WTC11 (cell line): ENCODE measurements around the gene LRMDA. TPM values are rescaled to one million over a fixed set of nuclear protein-coding genes. Genes with fewer than 3 reads are reported as not detected.

ENCODE experiments used
- ATAC-seq: fragments of 200-7000 bp; cut with Tn5 transposase; 2 replicates; pipeline ENCODE4 v1.10.0; 2021; ENCODE audit warnings: mild to moderate bottlenecking, moderate library complexity
- CTCF ChIA-PET: fragments of 300-600 bp; sonication (Branson Sonifier 250); formaldehyde crosslinking; loops from one replicate; lab custom pipeline; 2021; ENCODE audit warnings: antibody characterized with exemption; lab: Charles Lee
- POLR2A ChIA-PET: fragments of 350-600 bp; sonication (Branson Sonifier 250); formaldehyde crosslinking; loops from one replicate; lab custom pipeline; 2021; ENCODE audit warnings: antibody characterized with exemption; lab: Charles Lee
- DNase-seq: peaks from one replicate; pipeline ENCODE4 v3.0.0; 2021; ENCODE audit warnings: low spot score
- H3K27ac Mint-ChIP-seq: 2 replicates; pipeline ENCODE4 v1.8.0; 2021; ENCODE audit warnings: mixed read lengths
- H3K27me3 Mint-ChIP-seq: 2 replicates; pipeline ENCODE4 v1.8.0; 2021; ENCODE audit warnings: low read depth, mild to moderate bottlenecking, moderate library complexity, mixed read lengths
- H3K36me3 Mint-ChIP-seq: 2 replicates; pipeline ENCODE4 v1.8.0; 2021; ENCODE audit warnings: mixed read lengths
- H3K4me1 Mint-ChIP-seq: 2 replicates; pipeline ENCODE4 v1.8.0; 2022; ENCODE audit warnings: mixed read lengths
- H3K4me3 Mint-ChIP-seq: 2 replicates; pipeline ENCODE4 v1.8.0; 2021; ENCODE audit warnings: mild to moderate bottlenecking, moderate library complexity, mixed read lengths
- H3K9me3 Mint-ChIP-seq: 2 replicates; pipeline ENCODE4 v1.8.0; 2021; ENCODE audit warnings: mixed read lengths
- ETV6 ChIP-seq: sonication (generic); formaldehyde crosslinking; IDR thresholded peaks from 2 replicates; pipeline ENCODE4 v1.8.1; 2022; ENCODE audit warnings: mild to moderate bottlenecking, missing genetic modification reagents
- JUN ChIP-seq: sonication (generic); formaldehyde crosslinking; IDR thresholded peaks from 2 replicates; pipeline ENCODE4 v1.8.0; 2023; ENCODE audit warnings: mild to moderate bottlenecking, missing genetic modification reagents
- OVOL2 ChIP-seq: fragments of 250-450 bp; sonication (Bioruptor Pico); IDR thresholded peaks from 2 replicates; pipeline ENCODE4 v1.9.0; 2021; ENCODE audit warnings: mild to moderate bottlenecking, borderline replicate concordance
- SOX15 ChIP-seq: fragments of 250-450 bp; sonication (Bioruptor Pico); IDR thresholded peaks from 2 replicates; pipeline ENCODE4 v1.9.0; 2021; ENCODE audit warnings: mild to moderate bottlenecking
- ZNF219 ChIP-seq: sonication (generic); formaldehyde crosslinking; IDR thresholded peaks from 2 replicates; pipeline ENCODE4 v1.8.0; 2023; ENCODE audit warnings: missing genetic modification reagents, mild to moderate bottlenecking, borderline replicate concordance
- total RNA-seq: library from RNA; stranded (reverse); gene quantifications from 3 replicates; pipeline ENCODE4 v1.2.3, GENCODE V29; 2021
- TF ChIP-seq, protein P1 (sequence below): fragments of 250-450 bp; sonication (Bioruptor Pico); IDR thresholded peaks from 2 replicates; pipeline ENCODE4 v1.9.0; 2021; ENCODE audit warnings: mild to moderate bottlenecking
- TF ChIP-seq, protein P2 (sequence below): sonication (generic); formaldehyde crosslinking; IDR thresholded peaks from 2 replicates; pipeline ENCODE4 v1.8.1; 2022; ENCODE audit warnings: low read depth, missing genetic modification reagents, borderline replicate concordance
- TF ChIP-seq, protein P3 (sequence below): sonication (generic); formaldehyde crosslinking; IDR thresholded peaks from 2 replicates; pipeline ENCODE4 v1.8.0; 2022; ENCODE audit warnings: mild to moderate bottlenecking, missing genetic modification reagents
- TF ChIP-seq, protein P4 (sequence below): sonication (generic); formaldehyde crosslinking; IDR thresholded peaks from 2 replicates; pipeline ENCODE4 v1.8.1; 2023; ENCODE audit warnings: mild to moderate bottlenecking, moderate library complexity, missing genetic modification reagents
- TF ChIP-seq, protein P5 (sequence below): sonication (generic); formaldehyde crosslinking; IDR thresholded peaks from 2 replicates; pipeline ENCODE4 v1.8.0; 2022; ENCODE audit warnings: mild to moderate bottlenecking, missing genetic modification reagents
- TF ChIP-seq, protein P6 (sequence below): sonication (generic); formaldehyde crosslinking; IDR thresholded peaks from 2 replicates; pipeline ENCODE4 v1.8.1; 2022; ENCODE audit warnings: mild to moderate bottlenecking, missing genetic modification reagents, moderate library complexity, borderline replicate concordance
- TF ChIP-seq, protein P7 (sequence below): sonication (generic); formaldehyde crosslinking; conservative IDR thresholded peaks from 2 replicates; pipeline ENCODE4 v1.8.1; 2022; ENCODE audit warnings: mild to moderate bottlenecking, missing genetic modification reagents

LRMDA gene
- total RNA-seq, 1 experiment from 2014 or later, result 0.92 TPM

DNA sequence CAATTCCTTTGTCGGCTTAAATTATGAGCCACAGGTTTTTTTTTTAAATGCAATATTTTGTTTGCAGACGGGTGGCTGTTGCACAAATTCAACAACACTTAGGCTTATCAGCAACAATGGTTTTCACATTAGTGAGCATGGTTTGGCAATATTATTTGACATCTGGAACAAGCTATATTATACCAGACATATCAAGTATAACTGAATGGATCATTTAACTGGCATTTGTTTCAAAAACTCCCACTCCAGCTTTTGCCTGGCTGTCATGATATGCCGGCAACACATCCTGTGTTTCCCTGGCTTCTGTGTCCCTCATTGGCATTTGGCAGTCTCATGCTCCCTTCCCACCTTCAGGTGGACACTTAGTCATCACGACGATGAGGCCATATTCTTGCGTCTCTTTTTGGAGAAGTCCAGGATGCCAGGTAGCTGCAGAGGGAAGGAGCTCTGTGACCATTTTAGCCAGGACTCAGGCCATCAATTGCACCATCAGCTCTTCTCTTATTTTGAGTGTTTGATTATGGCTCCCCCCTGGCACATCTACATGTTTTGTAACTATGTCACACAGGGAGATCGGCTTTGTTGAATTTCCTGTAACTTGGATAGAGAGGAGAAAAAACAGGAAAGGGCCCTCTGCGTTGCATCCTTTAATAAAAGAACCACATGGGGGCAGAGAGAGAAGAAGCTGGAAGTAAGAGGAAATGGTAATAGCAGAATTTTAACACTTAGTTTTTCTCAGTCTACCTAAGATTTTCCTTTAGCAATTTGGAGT lies 413.9 kb downstream of the LRMDA start (continued):
- TF ChIP-seq, protein P1, sequence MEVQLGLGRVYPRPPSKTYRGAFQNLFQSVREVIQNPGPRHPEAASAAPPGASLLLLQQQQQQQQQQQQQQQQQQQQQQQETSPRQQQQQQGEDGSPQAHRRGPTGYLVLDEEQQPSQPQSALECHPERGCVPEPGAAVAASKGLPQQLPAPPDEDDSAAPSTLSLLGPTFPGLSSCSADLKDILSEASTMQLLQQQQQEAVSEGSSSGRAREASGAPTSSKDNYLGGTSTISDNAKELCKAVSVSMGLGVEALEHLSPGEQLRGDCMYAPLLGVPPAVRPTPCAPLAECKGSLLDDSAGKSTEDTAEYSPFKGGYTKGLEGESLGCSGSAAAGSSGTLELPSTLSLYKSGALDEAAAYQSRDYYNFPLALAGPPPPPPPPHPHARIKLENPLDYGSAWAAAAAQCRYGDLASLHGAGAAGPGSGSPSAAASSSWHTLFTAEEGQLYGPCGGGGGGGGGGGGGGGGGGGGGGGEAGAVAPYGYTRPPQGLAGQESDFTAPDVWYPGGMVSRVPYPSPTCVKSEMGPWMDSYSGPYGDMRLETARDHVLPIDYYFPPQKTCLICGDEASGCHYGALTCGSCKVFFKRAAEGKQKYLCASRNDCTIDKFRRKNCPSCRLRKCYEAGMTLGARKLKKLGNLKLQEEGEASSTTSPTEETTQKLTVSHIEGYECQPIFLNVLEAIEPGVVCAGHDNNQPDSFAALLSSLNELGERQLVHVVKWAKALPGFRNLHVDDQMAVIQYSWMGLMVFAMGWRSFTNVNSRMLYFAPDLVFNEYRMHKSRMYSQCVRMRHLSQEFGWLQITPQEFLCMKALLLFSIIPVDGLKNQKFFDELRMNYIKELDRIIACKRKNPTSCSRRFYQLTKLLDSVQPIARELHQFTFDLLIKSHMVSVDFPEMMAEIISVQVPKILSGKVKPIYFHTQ (CRISPR knock-in tag), result no peak
- TF ChIP-seq SOX15 (CRISPR knock-in tag) (no peak), ZNF219 (CRISPR knock-in tag) (no peak), OVOL2 (CRISPR knock-in tag) (no peak)
- TF ChIP-seq, protein P2, sequence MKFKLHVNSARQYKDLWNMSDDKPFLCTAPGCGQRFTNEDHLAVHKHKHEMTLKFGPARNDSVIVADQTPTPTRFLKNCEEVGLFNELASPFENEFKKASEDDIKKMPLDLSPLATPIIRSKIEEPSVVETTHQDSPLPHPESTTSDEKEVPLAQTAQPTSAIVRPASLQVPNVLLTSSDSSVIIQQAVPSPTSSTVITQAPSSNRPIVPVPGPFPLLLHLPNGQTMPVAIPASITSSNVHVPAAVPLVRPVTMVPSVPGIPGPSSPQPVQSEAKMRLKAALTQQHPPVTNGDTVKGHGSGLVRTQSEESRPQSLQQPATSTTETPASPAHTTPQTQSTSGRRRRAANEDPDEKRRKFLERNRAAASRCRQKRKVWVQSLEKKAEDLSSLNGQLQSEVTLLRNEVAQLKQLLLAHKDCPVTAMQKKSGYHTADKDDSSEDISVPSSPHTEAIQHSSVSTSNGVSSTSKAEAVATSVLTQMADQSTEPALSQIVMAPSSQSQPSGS (CRISPR knock-in tag), result no peak
- TF ChIP-seq, protein P3, sequence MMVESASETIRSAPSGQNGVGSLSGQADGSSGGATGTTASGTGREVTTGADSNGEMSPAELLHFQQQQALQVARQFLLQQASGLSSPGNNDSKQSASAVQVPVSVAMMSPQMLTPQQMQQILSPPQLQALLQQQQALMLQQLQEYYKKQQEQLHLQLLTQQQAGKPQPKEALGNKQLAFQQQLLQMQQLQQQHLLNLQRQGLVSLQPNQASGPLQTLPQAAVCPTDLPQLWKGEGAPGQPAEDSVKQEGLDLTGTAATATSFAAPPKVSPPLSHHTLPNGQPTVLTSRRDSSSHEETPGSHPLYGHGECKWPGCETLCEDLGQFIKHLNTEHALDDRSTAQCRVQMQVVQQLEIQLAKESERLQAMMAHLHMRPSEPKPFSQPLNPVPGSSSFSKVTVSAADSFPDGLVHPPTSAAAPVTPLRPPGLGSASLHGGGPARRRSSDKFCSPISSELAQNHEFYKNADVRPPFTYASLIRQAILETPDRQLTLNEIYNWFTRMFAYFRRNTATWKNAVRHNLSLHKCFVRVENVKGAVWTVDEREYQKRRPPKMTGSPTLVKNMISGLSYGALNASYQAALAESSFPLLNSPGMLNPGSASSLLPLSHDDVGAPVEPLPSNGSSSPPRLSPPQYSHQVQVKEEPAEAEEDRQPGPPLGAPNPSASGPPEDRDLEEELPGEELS (CRISPR knock-in tag), result no peak
- TF ChIP-seq, protein P4, sequence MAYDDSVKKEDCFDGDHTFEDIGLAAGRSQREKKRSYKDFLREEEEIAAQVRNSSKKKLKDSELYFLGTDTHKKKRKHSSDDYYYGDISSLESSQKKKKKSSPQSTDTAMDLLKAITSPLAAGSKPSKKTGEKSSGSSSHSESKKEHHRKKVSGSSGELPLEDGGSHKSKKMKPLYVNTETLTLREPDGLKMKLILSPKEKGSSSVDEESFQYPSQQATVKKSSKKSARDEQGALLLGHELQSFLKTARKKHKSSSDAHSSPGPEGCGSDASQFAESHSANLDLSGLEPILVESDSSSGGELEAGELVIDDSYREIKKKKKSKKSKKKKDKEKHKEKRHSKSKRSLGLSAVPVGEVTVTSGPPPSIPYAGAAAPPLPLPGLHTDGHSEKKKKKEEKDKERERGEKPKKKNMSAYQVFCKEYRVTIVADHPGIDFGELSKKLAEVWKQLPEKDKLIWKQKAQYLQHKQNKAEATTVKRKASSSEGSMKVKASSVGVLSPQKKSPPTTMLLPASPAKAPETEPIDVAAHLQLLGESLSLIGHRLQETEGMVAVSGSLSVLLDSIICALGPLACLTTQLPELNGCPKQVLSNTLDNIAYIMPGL (CRISPR knock-in tag), result no peak
- TF ChIP-seq, protein P5, sequence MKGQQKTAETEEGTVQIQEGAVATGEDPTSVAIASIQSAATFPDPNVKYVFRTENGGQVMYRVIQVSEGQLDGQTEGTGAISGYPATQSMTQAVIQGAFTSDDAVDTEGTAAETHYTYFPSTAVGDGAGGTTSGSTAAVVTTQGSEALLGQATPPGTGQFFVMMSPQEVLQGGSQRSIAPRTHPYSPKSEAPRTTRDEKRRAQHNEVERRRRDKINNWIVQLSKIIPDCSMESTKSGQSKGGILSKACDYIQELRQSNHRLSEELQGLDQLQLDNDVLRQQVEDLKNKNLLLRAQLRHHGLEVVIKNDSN, result no peak
- TF ChIP-seq, protein P6, sequence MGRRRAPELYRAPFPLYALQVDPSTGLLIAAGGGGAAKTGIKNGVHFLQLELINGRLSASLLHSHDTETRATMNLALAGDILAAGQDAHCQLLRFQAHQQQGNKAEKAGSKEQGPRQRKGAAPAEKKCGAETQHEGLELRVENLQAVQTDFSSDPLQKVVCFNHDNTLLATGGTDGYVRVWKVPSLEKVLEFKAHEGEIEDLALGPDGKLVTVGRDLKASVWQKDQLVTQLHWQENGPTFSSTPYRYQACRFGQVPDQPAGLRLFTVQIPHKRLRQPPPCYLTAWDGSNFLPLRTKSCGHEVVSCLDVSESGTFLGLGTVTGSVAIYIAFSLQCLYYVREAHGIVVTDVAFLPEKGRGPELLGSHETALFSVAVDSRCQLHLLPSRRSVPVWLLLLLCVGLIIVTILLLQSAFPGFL (CRISPR knock-in tag), result no peak

DNA sequence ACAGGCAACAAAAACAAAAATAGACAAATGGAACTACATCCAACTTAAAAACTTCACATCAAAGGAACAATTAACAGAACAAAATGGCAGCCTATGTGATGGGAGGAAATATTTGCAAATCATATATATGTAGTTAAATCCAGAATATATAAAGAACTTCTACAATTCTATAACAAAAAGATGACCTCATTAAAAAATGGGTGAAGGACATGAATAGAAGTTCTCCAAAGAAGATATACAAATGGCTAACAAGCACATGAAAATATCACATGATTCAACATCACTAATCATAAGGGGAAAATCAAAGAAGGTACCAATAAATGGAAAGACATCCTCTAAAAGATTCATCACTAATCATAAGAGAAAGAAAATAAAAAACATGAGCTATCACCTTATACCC lies 416.1 kb downstream of the LRMDA start:
- ATAC-seq (no peak), DNase-seq (no peak)
- H3K27ac Mint-ChIP-seq, result no peak overlapping the region
- no peaks in the 10 kb centered on the region for H3K36me3 Mint-ChIP-seq
- H3K27me3 Mint-ChIP-seq, result no peaks in the 10 kb centered on the region
- TF ChIP-seq ETV6, result no peak
- TF ChIP-seq, protein P7, sequence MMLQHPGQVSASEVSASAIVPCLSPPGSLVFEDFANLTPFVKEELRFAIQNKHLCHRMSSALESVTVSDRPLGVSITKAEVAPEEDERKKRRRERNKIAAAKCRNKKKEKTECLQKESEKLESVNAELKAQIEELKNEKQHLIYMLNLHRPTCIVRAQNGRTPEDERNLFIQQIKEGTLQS (CRISPR knock-in tag), result no peak
- TF ChIP-seq JUN (CRISPR knock-in tag), result no peak
- CTCF ChIA-PET, result no interaction called here
- peaks cover 16% of the 10 kb centered on the region for H3K4me1 Mint-ChIP-seq
- POLR2A ChIA-PET, result no interaction called here
- H3K9me3 Mint-ChIP-seq, result no peaks in the 10 kb centered on the region
- H3K4me3 Mint-ChIP-seq, result no peak overlapping the region
